Type B pancreatic cell (in vitro differentiated cells): ENCODE results near the gene PACSIN2. TPM values are rescaled to one million over a fixed set of nuclear protein-coding genes. Genes with fewer than 3 reads are reported as not detected.
A peak's percentile ranks its signal among the peaks of the same experiment; 100 is the strongest.
"Not testable (repeated sequence)": the region's sequence is repeated elsewhere in the genome, so short reads cannot be mapped to it uniquely, and the experiment has no call there.

Experiments used
- DNase-seq: peaks from one replicate; pipeline ENCODE4 v3.0.0; 2021; ENCODE audit warnings: mixed read lengths; ENCODE audit not compliant: unreplicated experiment; ENCODE audit errors: extremely low spot score
- H3K27ac Mint-ChIP-seq: 2 replicates; pipeline ENCODE4 v1.8.0; 2021; ENCODE audit warnings: mild to moderate bottlenecking, mixed read lengths
- H3K27me3 Mint-ChIP-seq: 2 replicates; pipeline ENCODE4 v1.8.0; 2021; ENCODE audit warnings: mixed read lengths
- H3K36me3 Mint-ChIP-seq: 2 replicates; pipeline ENCODE4 v1.8.0; 2021; ENCODE audit warnings: mixed read lengths
- H3K4me1 Mint-ChIP-seq: one replicate; pipeline ENCODE4 v1.8.0; 2021; ENCODE audit warnings: mixed read lengths; ENCODE audit not compliant: unreplicated experiment
- H3K4me3 Mint-ChIP-seq: 2 replicates; pipeline ENCODE4 v1.8.0; 2021; ENCODE audit warnings: mild to moderate bottlenecking, mixed read lengths
- H3K9me3 Mint-ChIP-seq: 2 replicates; pipeline ENCODE4 v1.8.0; 2021; ENCODE audit warnings: mixed read lengths
- CTCF ChIP-seq: fragments of 200-600 bp; sonication (generic); conservative IDR thresholded peaks from 2 replicates; pipeline ENCODE4 v1.5.0; 2021; ENCODE audit warnings: antibody characterized with exemption, mild to moderate bottlenecking
- total RNA-seq: library from RNA; stranded (reverse); gene quantifications from 2 replicates; pipeline ENCODE4 v1.2.1, GENCODE V29; 2021; ENCODE audit warnings: low replicate concordance

PACSIN2 gene
- total RNA-seq, 1 donor from 2014 or later: 53.4 TPM

- Mint-ChIP-seq H3K27ac (peak overlapping the region; percentile 80), H3K4me1 (peaks cover 55% of the 10 kb centered on the region), H3K36me3 (peaks cover 3% of the 10 kb centered on the region), H3K27me3 (no peaks in the 10 kb centered on the region), H3K9me3 (no peaks in the 10 kb centered on the region), H3K4me3 (peak overlapping the region; percentile 36)
- no peak for DNase-seq
- TF ChIP-seq CTCF: no peak
Measured at GRCh38 chr22:42939941-42940653, 74.9 kb downstream of the PACSIN2 start.

- no peak for DNase-seq
- Mint-ChIP-seq H3K9me3 (no peaks in the 10 kb centered on the region), H3K4me3 (peak overlapping the region; percentile 36), H3K4me1 (peaks cover 56% of the 10 kb centered on the region), H3K27me3 (no peaks in the 10 kb centered on the region), H3K27ac (peak overlapping the region; percentile 80), H3K36me3 (peaks cover 3% of the 10 kb centered on the region)
- no peak for TF ChIP-seq CTCF
Measured at GRCh38 chr22:42939451-42939881, 75.5 kb downstream of the PACSIN2 start.

- Mint-ChIP-seq H3K36me3 (peaks cover 3% of the 10 kb centered on the region), H3K27ac (peak overlapping the region; percentile 80), H3K4me1 (peaks cover 55% of the 10 kb centered on the region), H3K9me3 (no peaks in the 10 kb centered on the region), H3K27me3 (no peaks in the 10 kb centered on the region), H3K4me3 (no peak overlapping the region)
- no peak for TF ChIP-seq CTCF
- DNase-seq: no peak
Measured at GRCh38 chr22:42938976-42939375, 76.0 kb downstream of the PACSIN2 start.

GRCh38 chr22:42938449-42938848 is 76.5 kb downstream of the PACSIN2 start:
- Mint-ChIP-seq H3K4me1 (peaks cover 55% of the 10 kb centered on the region), H3K4me3 (no peak overlapping the region), H3K27me3 (no peaks in the 10 kb centered on the region), H3K9me3 (no peaks in the 10 kb centered on the region), H3K27ac (peak overlapping the region; percentile 48), H3K36me3 (peaks cover 3% of the 10 kb centered on the region)
- DNase-seq: no peak
- no peak for TF ChIP-seq CTCF

- Mint-ChIP-seq H3K36me3 (peaks cover 3% of the 10 kb centered on the region), H3K27ac (peak overlapping the region; percentile 31), H3K27me3 (no peaks in the 10 kb centered on the region), H3K9me3 (no peaks in the 10 kb centered on the region), H3K4me3 (no peak overlapping the region), H3K4me1 (peaks cover 56% of the 10 kb centered on the region)
- no peak for TF ChIP-seq CTCF
- DNase-seq: no peak
Measured at GRCh38 chr22:42937164-42937843, 77.6 kb downstream of the PACSIN2 start.

GRCh38 chr22:42936680-42937079 is 78.3 kb downstream of the PACSIN2 start:
- not testable (repeated sequence) for H3K9me3 Mint-ChIP-seq, H3K4me3 Mint-ChIP-seq, DNase-seq, H3K27me3 Mint-ChIP-seq, H3K36me3 Mint-ChIP-seq
- Mint-ChIP-seq H3K27ac (peak overlapping the region; percentile 31), H3K4me1 (peaks cover 60% of the 10 kb centered on the region)
